ENCODE results near the gene NACA.
A peak's percentile ranks its signal among the peaks of the same experiment; 100 is the strongest.
"Not testable (repeated sequence)": the region's sequence is repeated elsewhere in the genome, so short reads cannot be mapped to it uniquely, and the experiment has no call there.

Gene NACA

GRCh38 chr12:56724972-56725722 is at the start of gene NACA:
TSS of gene NACA (minus strand) at chr12:56725299. CDS start at chr12:56724521, 778 bp downstream.
- DNase-seq (ENCODE audit: low read depth, low spot score): peak; percentile 96

GRCh38 chr12:56773113-56773512 is 48.0 kb upstream of the NACA start:
- no peak for DNase-seq (ENCODE audit: low read depth, low spot score)

GRCh38 chr12:56772625-56773024 is 47.5 kb upstream of the NACA start:
- no peak for DNase-seq (ENCODE audit: low read depth, low spot score)

- no peak for DNase-seq (ENCODE audit: low read depth, low spot score)
Observed at GRCh38 chr12:56769868-56770267, 44.8 kb upstream of the NACA start.

GRCh38 chr12:56768424-56768823 is 43.3 kb upstream of the NACA start:
- DNase-seq (ENCODE audit: low read depth, low spot score): no peak

- DNase-seq (ENCODE audit: low read depth, low spot score): peak; percentile 23
Observed at GRCh38 chr12:56766535-56766934, 41.4 kb upstream of the NACA start.

GRCh38 chr12:56763753-56764657 is 38.9 kb upstream of the NACA start:
- no peak for DNase-seq (ENCODE audit: low read depth, low spot score)

GRCh38 chr12:56761812-56762211 is 36.7 kb upstream of the NACA start:
- DNase-seq (ENCODE audit: low read depth, low spot score): no peak

- DNase-seq (ENCODE audit: low read depth, low spot score): no peak
Observed at GRCh38 chr12:56760460-56760859, 35.4 kb upstream of the NACA start.

- no peak for DNase-seq (ENCODE audit: low read depth, low spot score)
Observed at GRCh38 chr12:56759263-56759908, 34.3 kb upstream of the NACA start.

GRCh38 chr12:56758728-56759262 is 33.7 kb upstream of the NACA start:
- no peak for DNase-seq (ENCODE audit: low read depth, low spot score)

- DNase-seq (ENCODE audit: low read depth, low spot score): not testable (repeated sequence)
Observed at GRCh38 chr12:56757971-56758370, 32.9 kb upstream of the NACA start.

GRCh38 chr12:56753566-56753965 is 28.5 kb upstream of the NACA start:
- DNase-seq (ENCODE audit: low read depth, low spot score): no peak

GRCh38 chr12:56751712-56752598 is 26.9 kb upstream of the NACA start, which contains the start of gene PRIM1:
TSS of gene PRIM1 (minus strand) at chr12:56752323. CDS start at chr12:56752298, 25 bp downstream.
- peak; percentile 94 for DNase-seq (ENCODE audit: low read depth, low spot score)

- DNase-seq (ENCODE audit: low read depth, low spot score): not testable (repeated sequence)
Observed at GRCh38 chr12:56750596-56750995, 25.5 kb upstream of the NACA start.

- DNase-seq (ENCODE audit: low read depth, low spot score): no peak
Observed at GRCh38 chr12:56749853-56750252, 24.8 kb upstream of the NACA start.

GRCh38 chr12:56749359-56749758 is 24.3 kb upstream of the NACA start:
- DNase-seq (ENCODE audit: low read depth, low spot score): no peak

GRCh38 chr12:56728139-56728861 is 3.2 kb upstream of the NACA start:
- DNase-seq (ENCODE audit: low read depth, low spot score): no peak

GRCh38 chr12:56726196-56726675 is 1.1 kb upstream of the NACA start:
- DNase-seq (ENCODE audit: low read depth, low spot score): peak; percentile 4

GRCh38 chr12:56725723-56726102 is 614 bp upstream of the NACA start:
- no peak for DNase-seq (ENCODE audit: low read depth, low spot score)

Measured in ELF-1 (cell line).